ENCODE data around the gene MAP3K7CL. TPM values are rescaled to one million over a fixed set of nuclear protein-coding genes. Genes with fewer than 3 reads are reported as not detected.

Gene MAP3K7CL
- total and polyA plus RNA-seq, 2 of the 8 experiments (the other 6 are each of a cell fraction or from before 2014, with no cell fraction given), result not detected

DNA sequence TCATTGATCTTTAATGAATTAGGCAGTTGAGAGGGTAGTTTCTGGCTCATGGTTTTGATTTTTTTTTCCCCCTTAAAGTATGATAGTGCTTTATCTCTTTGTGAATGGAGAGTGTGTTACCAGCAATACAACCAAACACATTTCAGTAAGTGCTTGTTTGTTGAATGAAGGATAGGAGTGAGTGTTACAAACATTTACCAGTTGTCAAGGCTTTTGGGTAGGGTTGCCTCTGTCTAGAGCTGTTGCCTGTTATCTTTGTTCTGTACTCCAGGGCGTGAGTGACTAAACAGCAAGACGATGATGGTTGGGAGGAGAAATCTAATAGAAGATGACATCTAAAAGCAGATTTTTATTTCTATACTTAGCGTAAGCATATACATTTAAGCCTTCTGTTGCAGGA lies 21.5 kb downstream of the MAP3K7CL start (continued):
- no peak for TF ChIP-seq CEBPB (IDR thresholded peaks at IDR 0.05; ENCODE audit: low read depth, low read length)
